ENCODE data around the gene TLCD3B. TPM values are rescaled to one million over a fixed set of nuclear protein-coding genes. Genes with fewer than 3 reads are reported as not detected.

TLCD3B gene
- not detected in 2 replicates for total RNA-seq (ENCODE audit: low replicate concordance)

GRCh38 chr16:30030841-30031413 lies at the start of gene TLCD3B:
Gene TLCD3B, minus strand, starts transcription at chr16:30031271. Its CDS starts 744 bp downstream, at chr16:30030527.

GRCh38 chr16:30075503-30076275 lies 44.6 kb upstream of the TLCD3B start, which contains the start of gene PPP4C:
Gene PPP4C, plus strand, starts transcription at chr16:30075994. Its CDS starts 384 bp downstream, at chr16:30076378.

GRCh38 chr16:30065102-30065942 lies 34.3 kb upstream of the TLCD3B start, which contains the start of gene ALDOA:
Gene ALDOA, plus strand, starts transcription at chr16:30065760. Its CDS starts 1,138 bp downstream, at chr16:30066898.

GRCh38 chr16:30022887-30023286 lies 8.2 kb downstream of the TLCD3B start, which contains the start of gene C16orf92:
Gene C16orf92, plus strand, starts transcription at chr16:30023198. Its CDS starts 143 bp downstream, at chr16:30023341.

GRCh38 chr16:30010844-30011713 lies 20.0 kb downstream of the TLCD3B start, which contains the start of gene DOC2A:
Gene DOC2A, minus strand, starts transcription at chr16:30011027. Its CDS starts 805 bp downstream, at chr16:30010222.

GRCh38 chr16:29995911-29996765 lies 34.9 kb downstream of the TLCD3B start, which contains the start of gene INO80E:
Gene INO80E, plus strand, starts transcription at chr16:29996241. Its CDS starts 70 bp downstream, at chr16:29996311.

GRCh38 chr16:29995324-29995910 lies 35.7 kb downstream of the TLCD3B start, which contains the start of gene HIRIP3:
Gene HIRIP3, minus strand, starts transcription at chr16:29995617. Its CDS starts 12 bp downstream, at chr16:29995605.

Other genes with a start within 250 kb of the TLCD3B start
- gene KIF22, start 240.5 kb downstream of the TLCD3B start, total RNA-seq (ENCODE audit: low replicate concordance): 8.4 and 20.4 TPM in 2 replicates
- gene MAZ, start 224.7 kb downstream of the TLCD3B start, total RNA-seq (ENCODE audit: low replicate concordance): 166 and 189 TPM in 2 replicates
- 0.38 and 1.6 TPM in 2 replicates for gene PRRT2, start 219.1 kb downstream of the TLCD3B start, total RNA-seq (ENCODE audit: low replicate concordance)
- 4.4 and 16.9 TPM in 2 replicates for gene PAGR1, start 215.1 kb downstream of the TLCD3B start, total RNA-seq (ENCODE audit: low replicate concordance)
- 281 and 542 TPM in 2 replicates for gene MVP, start 210.8 kb downstream of the TLCD3B start, total RNA-seq (ENCODE audit: low replicate concordance)
- gene CDIPT, start 168.0 kb downstream of the TLCD3B start, total RNA-seq (ENCODE audit: low replicate concordance): 65.0 and 80.7 TPM in 2 replicates
- gene SEZ6L2, start 131.7 kb downstream of the TLCD3B start, total RNA-seq (ENCODE audit: low replicate concordance): 2.3 and 6.6 TPM in 2 replicates
- gene ASPHD1, start 130.8 kb downstream of the TLCD3B start, total RNA-seq (ENCODE audit: low replicate concordance): 3.4 and 13.5 TPM in 2 replicates
- gene KCTD13, start 105.0 kb downstream of the TLCD3B start, total RNA-seq (ENCODE audit: low replicate concordance): 4.9 and 5.7 TPM in 2 replicates
- gene TMEM219, start 69.2 kb downstream of the TLCD3B start, total RNA-seq (ENCODE audit: low replicate concordance): 47.5 and 77.3 TPM in 2 replicates
- 36.0 and 45.1 TPM in 2 replicates for gene TAOK2, start 57.4 kb downstream of the TLCD3B start, total RNA-seq (ENCODE audit: low replicate concordance)
- gene HIRIP3, start 35.7 kb downstream of the TLCD3B start, total RNA-seq (ENCODE audit: low replicate concordance): 5.9 and 6.8 TPM in 2 replicates
- 11.5 and 13.8 TPM in 2 replicates for gene INO80E, start 35.0 kb downstream of the TLCD3B start, total RNA-seq (ENCODE audit: low replicate concordance)
- gene DOC2A, start 20.2 kb downstream of the TLCD3B start, total RNA-seq (ENCODE audit: low replicate concordance): 0.08 and 0.23 TPM in 2 replicates
- not detected in 2 replicates for gene C16orf92, start 8.1 kb downstream of the TLCD3B start, total RNA-seq (ENCODE audit: low replicate concordance)
- 454 and 683 TPM in 2 replicates for gene ALDOA, start 34.5 kb upstream of the TLCD3B start, total RNA-seq (ENCODE audit: low replicate concordance)
- 243 and 256 TPM in 2 replicates for gene PPP4C, start 44.7 kb upstream of the TLCD3B start, total RNA-seq (ENCODE audit: low replicate concordance)
- under 0.01 and 0.12 TPM in 2 replicates for gene TBX6, start 60.7 kb upstream of the TLCD3B start, total RNA-seq (ENCODE audit: low replicate concordance)
- 8.1 and 11.5 TPM in 2 replicates for gene YPEL3, start 64.9 kb upstream of the TLCD3B start, total RNA-seq (ENCODE audit: low replicate concordance)
- 0.60 and 4.4 TPM in 2 replicates for gene GDPD3, start 82.3 kb upstream of the TLCD3B start, total RNA-seq (ENCODE audit: low replicate concordance)
- gene MAPK3, start 91.9 kb upstream of the TLCD3B start, total RNA-seq (ENCODE audit: low replicate concordance): 27.1 and 40.4 TPM in 2 replicates
- 0.47 and 1.9 TPM in 2 replicates for gene CORO1A, start 152.3 kb upstream of the TLCD3B start, total RNA-seq (ENCODE audit: low replicate concordance)
- gene BOLA2B, start 162.4 kb upstream of the TLCD3B start, total RNA-seq (ENCODE audit: low replicate concordance): 23.3 and 43.5 TPM in 2 replicates
- 6.2 and 39.7 TPM in 2 replicates for gene SLX1A, start 162.6 kb upstream of the TLCD3B start, total RNA-seq (ENCODE audit: low replicate concordance)
- 1.2 and 1.4 TPM in 2 replicates for gene SULT1A3, start 168.0 kb upstream of the TLCD3B start, total RNA-seq (ENCODE audit: low replicate concordance)
- 0.68 and 1.5 TPM in 2 replicates for gene NPIPB13, start 217.2 kb upstream of the TLCD3B start, total RNA-seq (ENCODE audit: low replicate concordance)

Measured in smooth muscle cell of the coronary artery (primary cell).